Measurements from ENCODE around the gene PHLDA2.
A peak's percentile ranks its signal among the peaks of the same experiment; 100 is the strongest.

The PHLDA2 gene

GRCh38 chr11:2931420-2931746 is 2.2 kb upstream of the PHLDA2 start:
- H3K9me2 ChIP-seq (replicated peaks; ENCODE audit: low read depth, low read length), result no peaks in the 10 kb centered on the region
- no peak overlapping the region for H2AFZ ChIP-seq (ENCODE audit: low read length)
- H4K20me1 ChIP-seq (ENCODE audit: insufficient read depth, low read length, poor library complexity, severe bottlenecking), result no peaks in the 10 kb centered on the region
- H3K9ac ChIP-seq (ENCODE audit: low read depth, low read length, poor library complexity, severe bottlenecking), result no peak overlapping the region
- no peaks in the 10 kb centered on the region for H3K36me3 ChIP-seq (ENCODE audit: insufficient read depth, low read length)
- peaks cover 17% of the 10 kb centered on the region for H3K4me1 ChIP-seq (ENCODE audit: insufficient read depth, low read length, poor library complexity, severe bottlenecking)
- TF ChIP-seq CTCF (conservative IDR thresholded peaks at IDR 0.05; ENCODE audit: low read length) (no peak), EZH2phosphoT487 (IDR thresholded peaks at IDR 0.05; ENCODE audit: borderline replicate concordance) (no peak)
- H3K4me2 ChIP-seq (ENCODE audit: low read depth, low read length, poor library complexity, severe bottlenecking), result no peak overlapping the region
- H3K79me2 ChIP-seq (ENCODE audit: insufficient read depth, low read length), result no peaks in the 10 kb centered on the region
- H3K4me3 ChIP-seq (ENCODE audit: low read length, poor library complexity, severe bottlenecking), result no peak overlapping the region
- H3K9me3 ChIP-seq (ENCODE audit: insufficient read depth, low read depth, low read length), result no peaks in the 10 kb centered on the region
- no peaks in the 10 kb centered on the region for H3K27me3 ChIP-seq (ENCODE audit: insufficient read depth, low read length, poor library complexity, severe bottlenecking)
- no peaks in the 10 kb centered on the region for H3F3A ChIP-seq (ENCODE audit: low read depth)

- Histone ChIP-seq H3K4me2 (ENCODE audit: low read depth, low read length, poor library complexity, severe bottlenecking) (no peak overlapping the region), H4K20me1 (ENCODE audit: insufficient read depth, low read length, poor library complexity, severe bottlenecking) (no peaks in the 10 kb centered on the region), H3K9ac (ENCODE audit: low read depth, low read length, poor library complexity, severe bottlenecking) (no peak overlapping the region), H3F3A (ENCODE audit: low read depth) (no peaks in the 10 kb centered on the region), H2AFZ (ENCODE audit: low read length) (no peak overlapping the region), H3K79me2 (ENCODE audit: insufficient read depth, low read length) (no peaks in the 10 kb centered on the region), H3K9me3 (ENCODE audit: insufficient read depth, low read depth, low read length) (no peaks in the 10 kb centered on the region), H3K4me1 (ENCODE audit: insufficient read depth, low read length, poor library complexity, severe bottlenecking) (peaks cover 17% of the 10 kb centered on the region), H3K27me3 (ENCODE audit: insufficient read depth, low read length, poor library complexity, severe bottlenecking) (no peaks in the 10 kb centered on the region), H3K4me3 (ENCODE audit: low read length, poor library complexity, severe bottlenecking) (no peak overlapping the region), H3K36me3 (ENCODE audit: insufficient read depth, low read length) (no peaks in the 10 kb centered on the region), H3K9me2 (replicated peaks; ENCODE audit: low read depth, low read length) (no peaks in the 10 kb centered on the region)
- TF ChIP-seq CTCF (conservative IDR thresholded peaks at IDR 0.05; ENCODE audit: low read length) (peak; percentile 71), EZH2phosphoT487 (IDR thresholded peaks at IDR 0.05; ENCODE audit: borderline replicate concordance) (no peak)
Observed at GRCh38 chr11:2930704-2931419, 1.6 kb upstream of the PHLDA2 start.

- no peaks in the 10 kb centered on the region for H4K20me1 ChIP-seq (ENCODE audit: insufficient read depth, low read length, poor library complexity, severe bottlenecking)
- no peak overlapping the region for H3K4me2 ChIP-seq (ENCODE audit: low read depth, low read length, poor library complexity, severe bottlenecking)
- H3K36me3 ChIP-seq (ENCODE audit: insufficient read depth, low read length), result no peaks in the 10 kb centered on the region
- no peaks in the 10 kb centered on the region for H3K27me3 ChIP-seq (ENCODE audit: insufficient read depth, low read length, poor library complexity, severe bottlenecking)
- no peaks in the 10 kb centered on the region for H3K9me2 ChIP-seq (replicated peaks; ENCODE audit: low read depth, low read length)
- H3K4me1 ChIP-seq (ENCODE audit: insufficient read depth, low read length, poor library complexity, severe bottlenecking), result peaks cover 17% of the 10 kb centered on the region
- no peak overlapping the region for H2AFZ ChIP-seq (ENCODE audit: low read length)
- H3K9ac ChIP-seq (ENCODE audit: low read depth, low read length, poor library complexity, severe bottlenecking), result no peak overlapping the region
- no peaks in the 10 kb centered on the region for H3F3A ChIP-seq (ENCODE audit: low read depth)
- H3K4me3 ChIP-seq (ENCODE audit: low read length, poor library complexity, severe bottlenecking), result no peak overlapping the region
- no peaks in the 10 kb centered on the region for H3K9me3 ChIP-seq (ENCODE audit: insufficient read depth, low read depth, low read length)
- TF ChIP-seq EZH2phosphoT487 (IDR thresholded peaks at IDR 0.05; ENCODE audit: borderline replicate concordance) (no peak), CTCF (conservative IDR thresholded peaks at IDR 0.05; ENCODE audit: low read length) (no peak)
- no peaks in the 10 kb centered on the region for H3K79me2 ChIP-seq (ENCODE audit: insufficient read depth, low read length)
Observed at GRCh38 chr11:2929950-2930703, 907 bp upstream of the PHLDA2 start.

Data from Loucy (cell line).